ENCODE results near the gene PCDHA6. TPM values are rescaled to one million over a fixed set of nuclear protein-coding genes. Genes with fewer than 3 reads are reported as not detected.
"Not testable (repeated sequence)": the region's sequence is repeated elsewhere in the genome, so short reads cannot be mapped to it uniquely, and the experiment has no call there.

The PCDHA6 gene
- total and polyA plus RNA-seq, 8 donors, result 0.31 to 1.7 (median 1.1) TPM

GRCh38 chr5:140868721-140869554 is 41.2 kb downstream of the PCDHA6 start, which contains the start of gene PCDHA11:
Gene PCDHA11, plus strand, starts transcription at chr5:140868957. Its CDS starts 147 bp downstream, at chr5:140869104.
- no peaks in the 10 kb centered on the region for H3K27me3 ChIP-seq
- no peak within 1 kb of the TSS for H3K27ac ChIP-seq
- H3K9me3 ChIP-seq, result no peaks in the 10 kb centered on the region
- intact Hi-C loops (cut with DNase I), result no loop called here
- no peaks in the 10 kb centered on the region for H3K36me3 ChIP-seq
- 13 to 15% methylated on average over 41 of the region's 41 CpGs for WGBS, 2 donors
- FAIRE-seq (no peak), ATAC-seq (peak; percentile 86 to 100 (median 93)), DNase-seq (peak in 1 of 6 donors; percentile 26)
- peak in 1 of 4 donors; percentile 12 for TF ChIP-seq CTCF (IDR thresholded peaks at IDR 0.05)
- H3K4me1 ChIP-seq, result no peaks in the 10 kb centered on the region
- peak within 1 kb of the TSS in 2 of 4 donors; percentile 18 to 37 for H3K4me3 ChIP-seq

GRCh38 chr5:140869555-140869886 is 41.8 kb downstream of the PCDHA6 start:
- no peak for FAIRE-seq
- Histone ChIP-seq H3K4me1 (no peaks in the 10 kb centered on the region), H3K4me3 (peak overlapping the region in 1 of 4 donors; percentile 18), H3K27ac (no peak overlapping the region), H3K27me3 (no peaks in the 10 kb centered on the region), H3K9me3 (no peaks in the 10 kb centered on the region), H3K36me3 (no peaks in the 10 kb centered on the region)
- no peak for DNase-seq
- WGBS, 2 donors, result 46 to 57% methylated on average over 5 of the region's 5 CpGs
- intact Hi-C loops (cut with DNase I), result no loop called here
- ATAC-seq, result peak in 2 of 4 donors; percentile 76 to 83
- no peak for TF ChIP-seq CTCF (IDR thresholded peaks at IDR 0.05)

- DNase-seq (peak in 2 of 6 donors; percentile 49 to 57), FAIRE-seq (no peak), ATAC-seq (no peak)
- TF ChIP-seq CTCF (IDR thresholded peaks at IDR 0.05), result no peak
- no peaks in the 10 kb centered on the region for H3K36me3 ChIP-seq
- no peaks in the 10 kb centered on the region for H3K9me3 ChIP-seq
- no peak overlapping the region for H3K4me3 ChIP-seq
- H3K27ac ChIP-seq, result no peak overlapping the region
- H3K4me1 ChIP-seq, result no peaks in the 10 kb centered on the region
- intact Hi-C loops (cut with DNase I), result loop anchor here in 1 of 3 donors (10.0 kb wide), 1 partner anchor 174 kb away; no protein-coding TSS in a partner anchor
- H3K27me3 ChIP-seq, result no peaks in the 10 kb centered on the region
- WGBS, 2 donors, result 38 to 52% methylated on average over 114 of the region's 114 CpGs
Measured at GRCh38 chr5:140870221-140871201, 42.8 kb downstream of the PCDHA6 start.

GRCh38 chr5:140875085-140876065 is 47.6 kb downstream of the PCDHA6 start, which contains the start of gene PCDHA12:
Gene PCDHA12, plus strand, starts transcription at chr5:140875308. Its CDS starts 165 bp downstream, at chr5:140875473.
- intact Hi-C loops (cut with DNase I), result loop anchor here in 1 of 3 donors (10.0 kb wide), 1 partner anchor 169 kb away; no protein-coding TSS in a partner anchor
- Histone ChIP-seq H3K27me3 (no peaks in the 10 kb centered on the region), H3K36me3 (no peaks in the 10 kb centered on the region), H3K27ac (no peak within 1 kb of the TSS), H3K9me3 (no peaks in the 10 kb centered on the region), H3K4me3 (peak within 1 kb of the TSS in 2 of 4 donors; percentile 14 to 26), H3K4me1 (no peaks in the 10 kb centered on the region)
- no peak for FAIRE-seq
- ATAC-seq, result peak; percentile 69 to 88 (median 76)
- peak in 1 of 6 donors; percentile 31 for DNase-seq
- 13 to 16% methylated on average over 42 to 47 of the region's 47 CpGs for WGBS, 2 donors
- no peak for TF ChIP-seq CTCF (IDR thresholded peaks at IDR 0.05)

GRCh38 chr5:140876541-140877261 is 48.9 kb downstream of the PCDHA6 start:
- not testable (repeated sequence) for H3K27ac ChIP-seq, FAIRE-seq, H3K36me3 ChIP-seq, H3K9me3 ChIP-seq, H3K4me3 ChIP-seq, H3K27me3 ChIP-seq, H3K4me1 ChIP-seq, ATAC-seq
- intact Hi-C loops (cut with DNase I), result loop anchor here in 1 of 3 donors (10.0 kb wide), 1 partner anchor 168 kb away; no protein-coding TSS in a partner anchor
- WGBS, 2 donors, result 31 to 33% methylated on average over 79 to 80 of the region's 80 CpGs
- DNase-seq, result peak in 1 of 6 donors; percentile 50

All from pancreas (tissue), 10 donors.